K562 (cell line): ENCODE results near the gene CGREF1. TPM values are rescaled to one million over a fixed set of nuclear protein-coding genes. Genes with fewer than 3 reads are reported as not detected.

ENCODE experiments used
- PHTF2 ChIP-seq: fragments of 250-450 bp; sonication (Bioruptor Pico); IDR thresholded peaks from 2 replicates; pipeline ENCODE4 v1.5.0; 2021; ENCODE audit warnings: mild to moderate bottlenecking
- ZNF407 ChIP-seq: fragments of 450-650 bp; IDR thresholded peaks from 2 replicates; pipeline ENCODE4 v1.6.1; 2016; ENCODE audit warnings: low read depth
- polyA plus RNA-seq, 8 experiments: library from polyadenylated mRNA; depleted of rRNA in 4 of 8; stranded (reverse) in 5 of 8; unstranded in 3 of 8; fragments of >200 nt; fragmentation: Nextera tagmentation in 2 of 8; fragmentation: Illumina TruSeq in 1 of 8; extraction: Ambion mirVana in 2 of 8; extraction: Trizol in 1 of 8; gene quantifications; 2 replicates each; pipeline versions ENCODE4 v1.2.1 to v1.2.3, GENCODE V29; 2011 to 2014; ENCODE audit warnings: inconsistent platforms in 1 of 8, missing spikeins in 1 of 8
- total RNA-seq, 7 experiments: library from RNA; depleted of rRNA in 6 of 7; stranded (reverse); fragments of >200 nt in 6 of 7; fragmentation: Illumina TruSeq in 2 of 7; extraction: Trizol in 2 of 7; gene quantifications; 2 replicates each; pipeline versions ENCODE4 v1.2.1 to v1.2.3, GENCODE V29; 2011 to 2021; ENCODE audit warnings: low replicate concordance in 1 of 7

CGREF1 gene
- total and polyA plus RNA-seq, 9 of the 15 experiments (the other 6 are each of a cell fraction or from before 2014, with no cell fraction given): 0.07 to 0.50 (median 0.37) TPM

DNA sequence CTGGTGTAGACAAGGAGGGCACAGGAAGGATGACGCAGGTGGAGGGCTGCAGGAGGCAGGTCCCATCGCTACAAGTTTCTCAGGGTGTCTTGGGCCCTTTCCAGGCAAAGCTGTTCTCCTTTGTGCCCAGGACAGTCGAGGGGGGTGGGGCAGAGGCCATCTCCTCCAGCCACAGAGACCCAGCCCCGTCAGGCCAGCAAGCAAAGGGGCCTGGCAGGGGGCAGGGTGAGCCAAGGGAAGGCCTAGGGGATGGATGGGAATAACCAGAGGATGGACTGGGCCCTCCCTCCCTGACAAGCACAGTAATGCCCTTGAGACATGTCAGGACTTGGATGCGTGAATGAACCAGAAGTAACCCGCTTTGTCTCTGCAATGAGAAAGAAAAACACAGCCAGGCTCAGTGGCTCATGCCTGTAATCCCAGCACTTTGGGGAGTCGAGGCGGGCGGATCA is 36.2 kb upstream of the CGREF1 start (continued):
- TF ChIP-seq ZNF407 (no peak), PHTF2 (CRISPR knock-in tag) (no peak)
- TF ChIP-seq, all 486 proteins: peak for 0
